ENCODE data around the gene CDH13.

DNA sequence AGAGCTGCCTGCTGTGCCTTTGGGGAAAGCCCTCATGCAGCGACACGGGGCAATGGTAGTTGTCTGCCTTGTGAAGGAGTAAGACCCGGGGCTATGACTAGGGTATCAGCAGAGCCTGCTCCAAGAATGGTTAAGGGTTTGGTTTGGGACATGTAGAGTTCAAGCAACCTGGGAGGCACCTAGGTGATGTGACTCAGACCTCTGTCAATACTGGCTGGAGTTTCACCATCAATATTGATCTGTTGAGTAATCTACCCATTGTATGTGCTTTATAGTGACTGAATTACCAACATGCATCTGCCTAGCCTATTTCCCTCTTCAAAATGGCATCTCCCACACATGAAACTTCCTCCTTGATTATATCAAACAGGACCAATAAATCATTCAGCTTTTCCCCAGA, 782.6 kb downstream of the CDH13 start:
- TF ChIP-seq, protein P1, sequence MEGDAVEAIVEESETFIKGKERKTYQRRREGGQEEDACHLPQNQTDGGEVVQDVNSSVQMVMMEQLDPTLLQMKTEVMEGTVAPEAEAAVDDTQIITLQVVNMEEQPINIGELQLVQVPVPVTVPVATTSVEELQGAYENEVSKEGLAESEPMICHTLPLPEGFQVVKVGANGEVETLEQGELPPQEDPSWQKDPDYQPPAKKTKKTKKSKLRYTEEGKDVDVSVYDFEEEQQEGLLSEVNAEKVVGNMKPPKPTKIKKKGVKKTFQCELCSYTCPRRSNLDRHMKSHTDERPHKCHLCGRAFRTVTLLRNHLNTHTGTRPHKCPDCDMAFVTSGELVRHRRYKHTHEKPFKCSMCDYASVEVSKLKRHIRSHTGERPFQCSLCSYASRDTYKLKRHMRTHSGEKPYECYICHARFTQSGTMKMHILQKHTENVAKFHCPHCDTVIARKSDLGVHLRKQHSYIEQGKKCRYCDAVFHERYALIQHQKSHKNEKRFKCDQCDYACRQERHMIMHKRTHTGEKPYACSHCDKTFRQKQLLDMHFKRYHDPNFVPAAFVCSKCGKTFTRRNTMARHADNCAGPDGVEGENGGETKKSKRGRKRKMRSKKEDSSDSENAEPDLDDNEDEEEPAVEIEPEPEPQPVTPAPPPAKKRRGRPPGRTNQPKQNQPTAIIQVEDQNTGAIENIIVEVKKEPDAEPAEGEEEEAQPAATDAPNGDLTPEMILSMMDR (IDR thresholded peaks at IDR 0.05; ENCODE audit: low read length), result no peak
- TF ChIP-seq EZH2 (optimal IDR thresholded peaks at IDR 0.05; ENCODE audit: low read depth, low read length), result no peak
- TF ChIP-seq EZH2phosphoT487 (IDR thresholded peaks at IDR 0.05; ENCODE audit: low read length), result no peak
